ENCODE measurements around the gene SLC25A1. TPM values are rescaled to one million over a fixed set of nuclear protein-coding genes. Genes with fewer than 3 reads are reported as not detected.

Gene SLC25A1
- total and polyA plus RNA-seq, 2 of the 4 experiments (the other 2 are of a cell fraction): 41.0 to 56.5 TPM

GRCh38 chr22:19131685-19132015 is 46.9 kb downstream of the SLC25A1 start:
- H3K4me3 ChIP-seq (ENCODE audit: insufficient read depth, low read depth, low read length): no peak overlapping the region
- no peak overlapping the region for H4K5ac ChIP-seq (ENCODE audit: low read depth, low read length)
- H4K91ac ChIP-seq (ENCODE audit: insufficient read depth, low read depth, low read length): no peak overlapping the region
- ChIA-PET POLR2A (ENCODE audit: unreplicated experiment) (no interaction called here), CTCF (no interaction called here)
- no peak overlapping the region for H3K9ac ChIP-seq (ENCODE audit: low read depth, low read length)
- H4K20me1 ChIP-seq (ENCODE audit: insufficient read depth, low read length): no peaks in the 10 kb centered on the region
- no peak overlapping the region for H2BK15ac ChIP-seq (ENCODE audit: low read depth, low read length)
- intact Hi-C loops (cut with micrococcal nuclease): no loop called here
- dilution Hi-C loops (cut with HindIII; ENCODE audit: low sequenced_read_pairs, unreplicated experiment): no loop called here
- H3K36me3 ChIP-seq (ENCODE audit: control insufficient read depth, insufficient read depth, low read length): peaks cover 41% of the 10 kb centered on the region
- H3K9me3 ChIP-seq (ENCODE audit: control insufficient read depth, insufficient read depth, low read length): no peaks in the 10 kb centered on the region
- H3K4me1 ChIP-seq (ENCODE audit: control insufficient read depth, insufficient read depth, low read length): no peaks in the 10 kb centered on the region
- H3K27me3 ChIP-seq (ENCODE audit: control insufficient read depth, insufficient read depth, low read length): no peaks in the 10 kb centered on the region
- peaks cover 3% of the 10 kb centered on the region; the same call in 1 of the 2 replicates for H3K9me1 ChIP-seq (ENCODE audit: insufficient read depth, low read length)
- WGBS, 2 experiments (ENCODE audit: extremely low coverage in 2 of 2, insufficient read length in 1 of 2): 95% methylated on average over 16 of the region's 19 CpGs; no CpG with 5 or more reads in 1 of the 2 experiments
- H3K79me1 ChIP-seq (ENCODE audit: low read depth in 1 of 2, low read length in 2 of 2): no peaks in the 10 kb centered on the region
- H2BK5ac ChIP-seq (ENCODE audit: low read depth, low read length, poor library complexity, severe bottlenecking): no peak overlapping the region
- H2BK120ac ChIP-seq (ENCODE audit: low read depth, low read length): no peak overlapping the region
- H3K4me2 ChIP-seq (ENCODE audit: low read depth, low read length): no peak overlapping the region
- H3K18ac ChIP-seq (ENCODE audit: low read depth, low read length): no peak overlapping the region
- H2AK9ac ChIP-seq (replicated peaks; ENCODE audit: low read depth, low read length, poor library complexity): no peak overlapping the region
- no peak overlapping the region for H2AK5ac ChIP-seq (ENCODE audit: low read depth, low read length)
- TF ChIP-seq POLR2A (IDR thresholded peaks at IDR 0.05; ENCODE audit: low read depth, low read length) (no peak), NFE2L2 (IDR thresholded peaks at IDR 0.05; ENCODE audit: low read depth, low read length) (no peak), RCOR1 (IDR thresholded peaks at IDR 0.05; ENCODE audit: insufficient replicate concordance, low read length) (no peak), CHD1 (IDR thresholded peaks at IDR 0.05; ENCODE audit: low read depth, low read length) (no peak), SMC3 (IDR thresholded peaks at IDR 0.05; ENCODE audit: low read depth, low read length) (no peak), RFX5 (IDR thresholded peaks at IDR 0.05; ENCODE audit: low read depth, low read length) (no peak), CTCF (conservative IDR thresholded peaks at IDR 0.05; ENCODE audit: low read depth, low read length) (no peak), MAFK (IDR thresholded peaks at IDR 0.05; ENCODE audit: low read depth, low read length) (no peak), MAZ (IDR thresholded peaks at IDR 0.05; ENCODE audit: borderline replicate concordance, low read depth, low read length) (no peak), FOS (IDR thresholded peaks at IDR 0.05; ENCODE audit: low read depth, low read length) (no peak), MXI1 (IDR thresholded peaks at IDR 0.05; ENCODE audit: borderline replicate concordance, low read depth, low read length) (no peak), BHLHE40 (IDR thresholded peaks at IDR 0.05; ENCODE audit: low read depth, low read length) (no peak)
- TF ChIP-seq, protein P1, sequence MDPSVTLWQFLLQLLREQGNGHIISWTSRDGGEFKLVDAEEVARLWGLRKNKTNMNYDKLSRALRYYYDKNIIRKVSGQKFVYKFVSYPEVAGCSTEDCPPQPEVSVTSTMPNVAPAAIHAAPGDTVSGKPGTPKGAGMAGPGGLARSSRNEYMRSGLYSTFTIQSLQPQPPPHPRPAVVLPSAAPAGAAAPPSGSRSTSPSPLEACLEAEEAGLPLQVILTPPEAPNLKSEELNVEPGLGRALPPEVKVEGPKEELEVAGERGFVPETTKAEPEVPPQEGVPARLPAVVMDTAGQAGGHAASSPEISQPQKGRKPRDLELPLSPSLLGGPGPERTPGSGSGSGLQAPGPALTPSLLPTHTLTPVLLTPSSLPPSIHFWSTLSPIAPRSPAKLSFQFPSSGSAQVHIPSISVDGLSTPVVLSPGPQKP (IDR thresholded peaks at IDR 0.05; ENCODE audit: borderline replicate concordance, low read depth, low read length): no peak
- TF ChIP-seq, protein P2, sequence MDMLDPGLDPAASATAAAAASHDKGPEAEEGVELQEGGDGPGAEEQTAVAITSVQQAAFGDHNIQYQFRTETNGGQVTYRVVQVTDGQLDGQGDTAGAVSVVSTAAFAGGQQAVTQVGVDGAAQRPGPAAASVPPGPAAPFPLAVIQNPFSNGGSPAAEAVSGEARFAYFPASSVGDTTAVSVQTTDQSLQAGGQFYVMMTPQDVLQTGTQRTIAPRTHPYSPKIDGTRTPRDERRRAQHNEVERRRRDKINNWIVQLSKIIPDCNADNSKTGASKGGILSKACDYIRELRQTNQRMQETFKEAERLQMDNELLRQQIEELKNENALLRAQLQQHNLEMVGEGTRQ (IDR thresholded peaks at IDR 0.05; ENCODE audit: low read depth, low read length): no peak
- no peak overlapping the region for H3K23ac ChIP-seq (ENCODE audit: low read depth, low read length)
- H4K8ac ChIP-seq (ENCODE audit: low read depth in 2 of 2, low read length in 2 of 2): no peak overlapping the region
- no peak for DNase-seq
- ATAC-seq (ENCODE audit: low read depth): no peak
- no peak overlapping the region for H3K14ac ChIP-seq (replicated peaks; ENCODE audit: low read depth, low read length)
- H3K56ac ChIP-seq (ENCODE audit: extremely low read depth, insufficient read depth, low read length): no peak overlapping the region
- H3K4ac ChIP-seq (ENCODE audit: low read depth, low read length): no peak overlapping the region
- in situ Hi-C loops (cut with MboI; ENCODE audit: low sequenced_read_pairs): no loop called here
- BruUV-seq (replicated peaks): no TSS peak
- no peak overlapping the region for H2BK20ac ChIP-seq (ENCODE audit: low read depth, low read length)
- H3K27ac ChIP-seq (ENCODE audit: insufficient read depth, low read length): no peak overlapping the region
- H2AFZ ChIP-seq (replicated peaks; ENCODE audit: low read length, poor library complexity): no peak overlapping the region
